Measurements from ENCODE around the gene APBB1. TPM values are rescaled to one million over a fixed set of nuclear protein-coding genes. Genes with fewer than 3 reads are reported as not detected.

Gene APBB1
- total and polyA plus RNA-seq, 10 of the 15 experiments (the other 5 are each of a cell fraction or from before 2014, with no cell fraction given): 0.31 to 10.6 (median 5.4) TPM

- ChIA-PET POLR2A (interaction anchor here (0.9 to 1.0 kb wide), 2 partner anchors 32 to 57 kb away, joined by 4 to 7 read pairs; partner anchors contain the start of gene CAVIN3), CTCF (interaction anchor here (0.8 to 7.8 kb wide), 15 partner anchors 9 to 360 kb away, joined by 3 to 73 read pairs (median 8); no protein-coding TSS in a partner anchor), RAD21 (ENCODE audit: unreplicated experiment) (interaction anchor here (1.0 to 4.0 kb wide), 7 partner anchors 11 to 329 kb away, joined by 3 to 34 read pairs (median 4); partner anchors contain the start of gene CAVIN3), SMC1A (ENCODE audit: uncharacterized antibody, unreplicated experiment) (interaction anchor here (0.7 to 2.1 kb wide), 16 partner anchors 10 to 1753 kb away, joined by 3 to 15 read pairs (median 4); partner anchors contain the start of gene FHIP1B)
- Histone ChIP-seq H3K4me2 (ENCODE audit: control insufficient read depth, insufficient read depth) (no peak overlapping the region), H3K4me1 (ENCODE audit: control insufficient read depth, insufficient read depth, low read length) (no peaks in the 10 kb centered on the region), H2AFZ (ENCODE audit: control insufficient read depth, low read depth, low read length) (no peak overlapping the region), H3K9ac (ENCODE audit: control insufficient read depth, insufficient read depth, low read length) (no peak overlapping the region), H3K4me3 (no peak overlapping the region), H3K27ac (ENCODE audit: control insufficient read depth, insufficient read depth) (no peak overlapping the region), H3K79me2 (ENCODE audit: control insufficient read depth, insufficient read depth, low read length) (no peaks in the 10 kb centered on the region), H3K9me3 (replicated peaks; ENCODE audit: control insufficient read depth, insufficient read depth, low read length) (no peaks in the 10 kb centered on the region), H3K27me3 (replicated peaks in 1 of 2; ENCODE audit: control insufficient read depth in 2 of 2, insufficient read depth in 2 of 2, low read length in 1 of 2) (no peaks in the 10 kb centered on the region), H3K36me3 (ENCODE audit: control insufficient read depth in 2 of 2, insufficient read depth in 2 of 2, low read length in 1 of 2) (no peaks in the 10 kb centered on the region), H4K20me1 (ENCODE audit: control insufficient read depth, insufficient read depth) (no peaks in the 10 kb centered on the region)
- DNase-seq (ENCODE audit: low read depth, low spot score): no peak
- in situ Hi-C loops (cut with MboI): loop anchor here (5.0 kb wide), 1 partner anchor 105 kb away; no protein-coding TSS in a partner anchor
- no peak for FAIRE-seq
- WGBS (ENCODE audit: insufficient coverage, insufficient replicate concordance, low lambda C conversion rate, missing lambda C conversion rate): 2% methylated on average over 5 of the region's 5 CpGs
- BruUV-seq (replicated peaks): no TSS peak
- intact Hi-C loops (cut with micrococcal nuclease; ENCODE audit: unreplicated experiment): no loop called here
- ATAC-seq: peak; percentile 70
- TF ChIP-seq HCFC1 (IDR thresholded peaks at IDR 0.05; ENCODE audit: low read length) (no peak), PML (IDR thresholded peaks at IDR 0.05; ENCODE audit: low read length) (no peak), CBX5 (IDR thresholded peaks at IDR 0.05; ENCODE audit: low read depth) (no peak), TCF3 (IDR thresholded peaks at IDR 0.05; ENCODE audit: borderline replicate concordance, insufficient read depth, low read depth, low read length) (no peak), RELA (IDR thresholded peaks at IDR 0.05; ENCODE audit: borderline replicate concordance, partially characterized antibody) (no peak), RELB (IDR thresholded peaks at IDR 0.05; ENCODE audit: low read depth) (no peak), ZNF592 (IDR thresholded peaks at IDR 0.05) (no peak), ZBED1 (IDR thresholded peaks at IDR 0.05; ENCODE audit: borderline replicate concordance) (no peak), EP300 (IDR thresholded peaks at IDR 0.05; ENCODE audit: borderline replicate concordance in 1 of 2, control insufficient read depth in 1 of 2, low read depth in 2 of 2, low read length in 2 of 2) (no peak), IRF5 (IDR thresholded peaks at IDR 0.05; ENCODE audit: borderline replicate concordance) (no peak), ZNF217 (IDR thresholded peaks at IDR 0.05) (no peak), MAX (IDR thresholded peaks at IDR 0.05; ENCODE audit: low read depth, low read length) (no peak), CHD4 (IDR thresholded peaks at IDR 0.05) (no peak), CEBPB (IDR thresholded peaks at IDR 0.05; ENCODE audit: borderline replicate concordance in 1 of 2, low read depth in 2 of 2, low read length in 2 of 2) (no peak), CBFB (IDR thresholded peaks at IDR 0.05; ENCODE audit: low read depth) (no peak)
These were observed 67.0 kb downstream of the APBB1 start for GRCh38 chr11:6351782-6352382.

Data from GM12878 (cell line).